H9 (cell line): Measurements from ENCODE around the gene ZFAND3. TPM values are rescaled to one million over a fixed set of nuclear protein-coding genes. Genes with fewer than 3 reads are reported as not detected.

Experiments
- DNase-seq: peaks from one replicate; pipeline ENCODE4 v3.0.0-alpha.2; 2017
- H2AFZ ChIP-seq: one replicate; pipeline ENCODE4 v1.6.1; 2013; ENCODE audit warnings: mild to moderate bottlenecking, low read length, control low read depth, moderate library complexity
- H2AK5ac ChIP-seq: 2 replicates; pipeline ENCODE4 v1.6.1; 2013; ENCODE audit warnings: low read length, control low read depth, mixed read lengths; ENCODE audit not compliant: insufficient read length
- H2BK120ac ChIP-seq: one replicate; pipeline ENCODE4 v1.6.1; 2013; ENCODE audit warnings: low read depth, mild to moderate bottlenecking, low read length, control low read depth, inconsistent platforms; ENCODE audit not compliant: poor library complexity, severe bottlenecking
- H2BK12ac ChIP-seq: 2 replicates; pipeline ENCODE4 v1.6.1; 2013; ENCODE audit warnings: low read length, control low read depth, mixed read lengths, low read depth; ENCODE audit not compliant: insufficient read length
- H2BK15ac ChIP-seq: 2 replicates; pipeline ENCODE4 v1.6.1; 2013; ENCODE audit warnings: low read depth, low read length, control low read depth
- H2BK20ac ChIP-seq: one replicate; pipeline ENCODE4 v1.6.1; 2013; ENCODE audit warnings: low read depth, mild to moderate bottlenecking, low read length, control low read depth, inconsistent platforms; ENCODE audit not compliant: poor library complexity, severe bottlenecking
- H2BK5ac ChIP-seq: 2 replicates; pipeline ENCODE4 v1.6.1; 2013; ENCODE audit warnings: low read length, control low read depth, mixed read lengths; ENCODE audit not compliant: insufficient read length
- H3K14ac ChIP-seq: 2 replicates; pipeline ENCODE4 v1.6.1; 2013; ENCODE audit warnings: low read length, control low read depth; ENCODE audit not compliant: insufficient read depth
- H3K18ac ChIP-seq: 2 replicates; pipeline ENCODE4 v1.6.1; 2013; ENCODE audit warnings: low read depth, mild to moderate bottlenecking, mixed read lengths, low read length, control low read depth; ENCODE audit not compliant: insufficient read length
- H3K23ac ChIP-seq: 2 replicates; pipeline ENCODE4 v1.6.1; 2013; ENCODE audit warnings: low read length, control low read depth, mixed read lengths, low read depth; ENCODE audit not compliant: insufficient read length
- H3K23me2 ChIP-seq: 2 replicates; pipeline ENCODE4 v1.6.1; 2013; ENCODE audit warnings: low read depth, mild to moderate bottlenecking, mixed read lengths, low read length, control low read depth; ENCODE audit not compliant: insufficient read length, poor library complexity, severe bottlenecking
- H3K27ac ChIP-seq: 2 replicates; pipeline ENCODE4 v1.5.1; 2013; ENCODE audit warnings: low read length, control low read depth, mixed read lengths, low read depth; ENCODE audit not compliant: insufficient read length
- H3K27me3 ChIP-seq: 2 replicates; pipeline ENCODE4 v1.6.1; 2013; ENCODE audit warnings: low read length, control low read depth, inconsistent platforms; ENCODE audit not compliant: insufficient read depth
- H3K4ac ChIP-seq: 2 replicates; pipeline ENCODE4 v1.6.1; 2013; ENCODE audit warnings: low read depth, mild to moderate bottlenecking, control low read depth, inconsistent platforms, low read length, moderate library complexity
- H3K4me1 ChIP-seq: 2 replicates; pipeline ENCODE4 v1.6.1; 2013; ENCODE audit warnings: low read length, control low read depth, inconsistent platforms; ENCODE audit not compliant: insufficient read depth
- H3K4me2 ChIP-seq: 2 replicates; pipeline ENCODE4 v1.6.1; 2013; ENCODE audit warnings: low read length, control low read depth, mixed read lengths; ENCODE audit not compliant: insufficient read length, insufficient read depth
- H3K56ac ChIP-seq: 2 replicates; pipeline ENCODE4 v1.6.1; 2013; ENCODE audit warnings: low read depth, mild to moderate bottlenecking, mixed read lengths, low read length, control low read depth; ENCODE audit not compliant: insufficient read length
- H3K79me1 ChIP-seq: 2 replicates; pipeline ENCODE4 v1.6.1; 2013; ENCODE audit warnings: low read depth, mild to moderate bottlenecking, moderate library complexity, low read length, control low read depth, inconsistent platforms; ENCODE audit not compliant: insufficient read depth, poor library complexity, severe bottlenecking
- H3K79me2 ChIP-seq: 2 replicates; pipeline ENCODE4 v1.6.1; 2013; ENCODE audit warnings: low read length, control low read depth, inconsistent platforms; ENCODE audit not compliant: insufficient read depth
- H3K9ac ChIP-seq: 2 replicates; pipeline ENCODE4 v1.6.1; 2013; ENCODE audit warnings: low read length, control low read depth, mixed read lengths; ENCODE audit not compliant: insufficient read length; ENCODE audit errors: extremely low read depth
- H3K9me3 ChIP-seq: one replicate; pipeline ENCODE4 v1.6.1; 2013; ENCODE audit warnings: low read depth, low read length, inconsistent platforms; ENCODE audit not compliant: control insufficient read depth
- H3T11ph ChIP-seq: one replicate; pipeline ENCODE4 v1.6.1; 2013; ENCODE audit warnings: mild to moderate bottlenecking, low read length, control low read depth, inconsistent platforms
- H4K20me1 ChIP-seq: one replicate; pipeline ENCODE4 v1.6.1; 2013; ENCODE audit not compliant: control insufficient read depth, insufficient read length, insufficient read depth
- H4K5ac ChIP-seq: 2 replicates; pipeline ENCODE4 v1.6.1; 2013; ENCODE audit warnings: low read depth, mild to moderate bottlenecking, mixed read lengths, low read length, control low read depth; ENCODE audit not compliant: insufficient read length
- H4K8ac ChIP-seq: replicated peaks from 2 replicates; pipeline ENCODE4 v1.6.1; 2013; ENCODE audit warnings: low read length, control low read depth, mixed read lengths, low read depth; ENCODE audit not compliant: insufficient read length
- H4K91ac ChIP-seq: 2 replicates; pipeline ENCODE4 v1.6.1; 2013; ENCODE audit warnings: low read depth, mild to moderate bottlenecking, moderate library complexity, mixed read lengths, low read length, control low read depth; ENCODE audit not compliant: insufficient read length
- H3K27ac Mint-ChIP-seq, 3 experiments: 2 replicates in 2 of 3; 3 replicates in 1 of 3; pipeline ENCODE4 v1.8.0; 2020 to 2021; ENCODE audit warnings: mixed read lengths in 3 of 3, mild to moderate bottlenecking in 1 of 3, moderate library complexity in 1 of 3
- H3K27me3 Mint-ChIP-seq: 2 replicates; pipeline ENCODE4 v1.8.0; 2021; ENCODE audit warnings: low read depth, mild to moderate bottlenecking, moderate library complexity, mixed read lengths
- H3K36me3 Mint-ChIP-seq, 3 experiments: 2 replicates in 2 of 3; 3 replicates in 1 of 3; pipeline ENCODE4 v1.8.0; 2020 to 2021; ENCODE audit warnings: low read depth in 3 of 3, mixed read lengths in 3 of 3; ENCODE audit not compliant: insufficient read depth in 1 of 3
- H3K4me1 Mint-ChIP-seq, 2 experiments: 2 replicates each; pipeline ENCODE4 v1.8.0; 2020; ENCODE audit warnings: mixed read lengths in 2 of 2
- H3K4me3 Mint-ChIP-seq, 2 experiments: 2 replicates in 1 of 2; 3 replicates in 1 of 2; pipeline ENCODE4 v1.8.0; 2020 to 2021; ENCODE audit warnings: mild to moderate bottlenecking in 2 of 2, mixed read lengths in 2 of 2, moderate library complexity in 1 of 2
- H3K9me3 Mint-ChIP-seq, 2 experiments: 2 replicates in 1 of 2; 3 replicates in 1 of 2; pipeline ENCODE4 v1.8.0; 2020; ENCODE audit warnings: mild to moderate bottlenecking in 2 of 2, mixed read lengths in 2 of 2, moderate library complexity in 1 of 2
- CTCF ChIP-seq: fragments of 200-600 bp; sonication (generic); conservative IDR thresholded peaks from 3 replicates; pipeline ENCODE4 v1.8.0; 2021; ENCODE audit warnings: antibody characterized with exemption, mild to moderate bottlenecking
- WGBS: extraction: QIAGEN DNeasy Blood & Tissue Kit; methylation state at CpG from one replicate; pipeline ENCODE4 v1.1.7; 2013; ENCODE audit warnings: missing lambda C conversion rate, low lambda C conversion rate, mixed read lengths; ENCODE audit not compliant: insufficient read length; ENCODE audit errors: extremely low coverage; 5-methylcytosine and 5-hydroxymethylcytosine counted together
- total RNA-seq: library from RNA; stranded (reverse); gene quantifications from 2 replicates; pipeline ENCODE4 v1.2.1, GENCODE V29; 2021

ZFAND3 gene
- total RNA-seq, 1 experiment from 2014 or later = 57.7 TPM

GRCh38 chr6:38192011-38192410, 372.5 kb downstream of the ZFAND3 start:
- no peak overlapping the region for H3K4me2 ChIP-seq
- TF ChIP-seq CTCF = no peak
- no peak overlapping the region for H2BK15ac ChIP-seq
- H3K27ac Mint-ChIP-seq = peak overlapping the region in 2 of 3 experiments; percentile 33 to 48; a peak in 2 of 7 replicates
- H2BK120ac ChIP-seq = no peak overlapping the region
- H3K9me3 Mint-ChIP-seq = no peaks in the 10 kb centered on the region
- H2BK12ac ChIP-seq = no peak overlapping the region
- peaks cover 11% of the 10 kb centered on the region; the same call in 1 of the 2 replicates for H3K4me1 ChIP-seq
- no peak overlapping the region for H3K14ac ChIP-seq
- H3K18ac ChIP-seq = no peak overlapping the region
- H2AK5ac ChIP-seq = no peak overlapping the region
- H2AFZ ChIP-seq = no peak overlapping the region
- H4K20me1 ChIP-seq = no peaks in the 10 kb centered on the region
- no peaks in the 10 kb centered on the region for H3K9me3 ChIP-seq
- no peaks in the 10 kb centered on the region for H3K79me2 ChIP-seq
- no peaks in the 10 kb centered on the region for H3K27me3 Mint-ChIP-seq
- peaks cover 42 to 52% of the 10 kb centered on the region in 2 experiments for H3K4me1 Mint-ChIP-seq
- no peak overlapping the region for H3K9ac ChIP-seq
- H3K56ac ChIP-seq = no peak overlapping the region
- H2BK5ac ChIP-seq = no peak overlapping the region
- H4K91ac ChIP-seq = no peak overlapping the region
- no peak overlapping the region for H3K4ac ChIP-seq
- H3K79me1 ChIP-seq = no peaks in the 10 kb centered on the region
- no peak overlapping the region for H3K23ac ChIP-seq
- H3K23me2 ChIP-seq = no peaks in the 10 kb centered on the region
- no peak overlapping the region for H4K8ac ChIP-seq
- H3K27ac ChIP-seq = no peak overlapping the region
- H3K27me3 ChIP-seq = no peaks in the 10 kb centered on the region
- no peak overlapping the region for H2BK20ac ChIP-seq
- no peak overlapping the region for H4K5ac ChIP-seq
- no peak overlapping the region for H3T11ph ChIP-seq
- DNase-seq = no peak
- WGBS = no CpG with 5 or more reads among the region's 9 CpGs
- H3K36me3 Mint-ChIP-seq = no peaks in the 10 kb centered on the region
- peak overlapping the region in 1 of 2 experiments; percentile 53; a peak in 2 of 5 replicates for H3K4me3 Mint-ChIP-seq
